Transverse colon (tissue), 4 donors: ENCODE results near the gene PDZD8. TPM values are rescaled to one million over a fixed set of nuclear protein-coding genes. Genes with fewer than 3 reads are reported as not detected.

Experiments used
- DNase-seq: peaks from one replicate; pipeline ENCODE4 v3.0.0-alpha.2; 2019
- H3K27ac ChIP-seq, 4 donors: fragments of 200-600 bp; sonication (generic); 2 replicates each; pipeline ENCODE4 v1.5.1; 2016 to 2018; ENCODE audit warnings: inconsistent platforms in 4 of 4
- H3K27me3 ChIP-seq: fragments of 200-600 bp; sonication (generic); 2 replicates; pipeline ENCODE4 v1.5.1; 2017; ENCODE audit warnings: inconsistent platforms
- H3K36me3 ChIP-seq, 4 donors: fragments of 200-600 bp; sonication (generic); 2 replicates each; pipeline ENCODE4 v1.5.1; 2017 to 2019; ENCODE audit warnings: inconsistent platforms in 4 of 4
- H3K4me1 ChIP-seq, 4 donors: fragments of 200-600 bp; sonication (generic); 2 replicates each; pipeline ENCODE4 v1.5.1; 2017 to 2020; ENCODE audit warnings: inconsistent platforms in 4 of 4
- H3K4me3 ChIP-seq, 4 donors: fragments of 200-600 bp; sonication (generic); 1 replicate in 1 of 4; 2 replicates in 3 of 4; pipeline versions ENCODE4 v1.5.1 to v1.6.1; 2017 to 2019; ENCODE audit warnings: inconsistent platforms in 4 of 4
- H3K9me3 ChIP-seq, 2 donors: fragments of 200-600 bp; sonication (generic); 2 replicates each; pipeline ENCODE4 v1.5.1; 2017 to 2019; ENCODE audit warnings: inconsistent platforms in 2 of 2
- EP300 ChIP-seq: sonication (generic); formaldehyde crosslinking; IDR thresholded peaks from one replicate; pipeline ENCODE4 v1.6.1; 2017; ENCODE audit warnings: antibody characterized with exemption, low read depth
- POLR2A ChIP-seq: fragments of 450-650 bp; IDR thresholded peaks from one replicate; pipeline ENCODE4 v1.6.1; 2016; ENCODE audit warnings: antibody characterized with exemption, mild to moderate bottlenecking, moderate library complexity
- POLR2AphosphoS5 ChIP-seq, 3 donors: sonication (generic); formaldehyde crosslinking; IDR thresholded peaks; one replicate each; pipeline ENCODE4 v1.6.1; 2016; ENCODE audit warnings: antibody characterized with exemption in 3 of 3
- WGBS, 2 donors: methylation state at CpG; one replicate each; pipeline ENCODE4 v1.1.5; 2018; ENCODE audit warnings: low coverage in 1 of 2; 5-methylcytosine and 5-hydroxymethylcytosine counted together
- in situ Hi-C, 4 donors: fragments of 200-750 bp; cut with MboI; loops; one replicate each; pipeline versions ENCODE4 v1.15.0 to v1.15.1; 2017; ENCODE audit warnings: low sequenced_read_pairs in 3 of 4, low pct_ligation_motif_present in 1 of 4, low pct_unique_long_range_greater_than_20kb in 1 of 4
- intact Hi-C: fragments of 100-400 bp; cut with DNase I; formaldehyde crosslinking; loops from one replicate; pipeline ENCODE4 v1.15.1; 2023; ENCODE audit warnings: low total_unique reads
- total RNA-seq, 4 donors: library from RNA; depleted of rRNA; stranded (reverse); fragments of >200 nt; gene quantifications; one replicate each; pipeline ENCODE4 v1.1.0, GENCODE V29; 2016
- TF ChIP-seq, protein P1 (sequence below), 5 experiments: fragments of 200-600 bp in 3 of 5; fragments of 450-650 bp in 2 of 5; sonication (generic) in 3 of 5; IDR thresholded peaks; 1 replicate in 2 of 5; 2 replicates in 3 of 5; pipeline ENCODE4 v1.5.1; 2016 to 2017; ENCODE audit warnings: antibody characterized with exemption in 5 of 5, inconsistent platforms in 3 of 5, mild to moderate bottlenecking in 2 of 5, moderate library complexity in 1 of 5

The PDZD8 gene
- total RNA-seq, 4 donors from 2014 or later, result 36.7 to 48.6 (median 40.9) TPM

DNA sequence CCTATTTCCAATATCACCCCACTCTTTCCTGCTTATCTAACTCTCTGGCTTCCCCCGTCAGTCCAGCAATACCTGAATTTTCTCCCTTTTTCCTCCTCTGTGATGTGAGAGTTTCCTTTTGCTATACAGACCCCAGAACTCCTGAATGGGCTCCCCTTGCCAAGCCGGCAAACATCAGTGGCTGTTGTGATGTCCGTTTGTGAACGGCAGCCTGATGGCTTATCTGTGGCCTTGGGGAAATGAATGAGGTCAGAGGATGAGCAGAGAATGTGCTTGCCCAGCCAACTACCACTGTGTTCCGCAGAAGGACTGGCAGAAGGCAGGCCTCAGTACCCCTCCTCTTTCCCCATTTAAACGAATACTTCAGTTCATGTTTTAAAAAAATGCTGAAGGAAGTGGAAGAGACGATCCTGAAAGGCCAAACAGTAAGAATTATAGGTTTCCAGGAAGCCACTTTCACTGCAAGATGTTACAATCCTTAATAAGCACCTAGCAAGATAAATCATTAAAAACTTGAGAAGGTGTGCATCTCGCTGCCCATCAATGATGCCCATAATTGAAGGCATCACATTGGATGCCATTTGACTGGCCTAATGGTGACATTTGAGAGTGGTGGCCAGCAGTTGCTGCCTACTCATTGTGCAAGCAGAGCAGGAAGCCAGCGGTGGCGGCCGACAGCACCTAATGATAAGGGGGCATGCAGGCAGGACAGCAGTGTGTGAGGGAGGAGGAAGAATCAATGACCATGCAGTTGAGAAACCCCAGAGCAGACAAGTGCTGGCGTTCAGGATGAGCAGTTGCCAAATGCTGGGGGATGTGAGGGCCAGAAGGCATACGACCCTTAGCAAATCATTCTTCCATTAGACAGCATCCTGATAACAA, 102.8 kb downstream of the PDZD8 start:
- TF ChIP-seq POLR2AphosphoS5 (IDR thresholded peaks at IDR 0.05) (no peak), POLR2A (no peak), EP300 (no peak)
- TF ChIP-seq, protein P1, sequence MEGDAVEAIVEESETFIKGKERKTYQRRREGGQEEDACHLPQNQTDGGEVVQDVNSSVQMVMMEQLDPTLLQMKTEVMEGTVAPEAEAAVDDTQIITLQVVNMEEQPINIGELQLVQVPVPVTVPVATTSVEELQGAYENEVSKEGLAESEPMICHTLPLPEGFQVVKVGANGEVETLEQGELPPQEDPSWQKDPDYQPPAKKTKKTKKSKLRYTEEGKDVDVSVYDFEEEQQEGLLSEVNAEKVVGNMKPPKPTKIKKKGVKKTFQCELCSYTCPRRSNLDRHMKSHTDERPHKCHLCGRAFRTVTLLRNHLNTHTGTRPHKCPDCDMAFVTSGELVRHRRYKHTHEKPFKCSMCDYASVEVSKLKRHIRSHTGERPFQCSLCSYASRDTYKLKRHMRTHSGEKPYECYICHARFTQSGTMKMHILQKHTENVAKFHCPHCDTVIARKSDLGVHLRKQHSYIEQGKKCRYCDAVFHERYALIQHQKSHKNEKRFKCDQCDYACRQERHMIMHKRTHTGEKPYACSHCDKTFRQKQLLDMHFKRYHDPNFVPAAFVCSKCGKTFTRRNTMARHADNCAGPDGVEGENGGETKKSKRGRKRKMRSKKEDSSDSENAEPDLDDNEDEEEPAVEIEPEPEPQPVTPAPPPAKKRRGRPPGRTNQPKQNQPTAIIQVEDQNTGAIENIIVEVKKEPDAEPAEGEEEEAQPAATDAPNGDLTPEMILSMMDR (IDR thresholded peaks at IDR 0.05), result no peak
- no peak for DNase-seq
- Histone ChIP-seq H3K27ac (no peak overlapping the region), H3K4me3 (no peak overlapping the region), H3K27me3 (no peaks in the 10 kb centered on the region), H3K9me3 (no peaks in the 10 kb centered on the region), H3K36me3 (no peaks in the 10 kb centered on the region), H3K4me1 (no peaks in the 10 kb centered on the region)
- 64 to 81% methylated on average over 3 to 13 of the region's 13 CpGs for WGBS, 2 donors
- in situ Hi-C loops, result no loop called here
- intact Hi-C loops, result no loop called here

DNA sequence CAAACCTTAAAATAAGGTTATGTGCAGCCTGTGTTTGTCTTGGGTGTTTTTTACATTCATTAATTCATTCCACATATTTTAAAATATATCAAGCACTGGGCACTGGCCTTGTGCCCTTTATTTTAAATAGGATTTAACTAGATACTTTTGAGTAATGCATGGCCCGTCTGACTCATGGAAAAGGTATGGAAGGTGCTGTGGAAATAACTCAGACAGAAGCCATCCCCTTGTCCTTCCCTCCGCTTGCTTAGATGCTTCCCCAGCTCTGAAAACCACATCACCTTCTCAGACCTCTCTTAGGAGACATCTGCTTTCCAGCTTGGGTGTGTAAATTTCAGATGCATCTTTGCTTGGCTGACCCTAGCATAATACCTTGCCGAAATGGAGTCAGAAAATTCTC, 103.8 kb downstream of the PDZD8 start:
- TF ChIP-seq EP300 (no peak), POLR2A (no peak), POLR2AphosphoS5 (IDR thresholded peaks at IDR 0.05) (no peak)
- TF ChIP-seq, protein P1 (IDR thresholded peaks at IDR 0.05), result no peak
- WGBS, 2 donors, result 83 to 91% methylated on average over 2 to 3 of the region's 3 CpGs
- Histone ChIP-seq H3K4me3 (no peak overlapping the region), H3K36me3 (no peaks in the 10 kb centered on the region), H3K27me3 (no peaks in the 10 kb centered on the region), H3K4me1 (no peaks in the 10 kb centered on the region), H3K27ac (no peak overlapping the region), H3K9me3 (no peaks in the 10 kb centered on the region)
- no peak for DNase-seq
- intact Hi-C loops, result no loop called here
- in situ Hi-C loops, result no loop called here

DNA sequence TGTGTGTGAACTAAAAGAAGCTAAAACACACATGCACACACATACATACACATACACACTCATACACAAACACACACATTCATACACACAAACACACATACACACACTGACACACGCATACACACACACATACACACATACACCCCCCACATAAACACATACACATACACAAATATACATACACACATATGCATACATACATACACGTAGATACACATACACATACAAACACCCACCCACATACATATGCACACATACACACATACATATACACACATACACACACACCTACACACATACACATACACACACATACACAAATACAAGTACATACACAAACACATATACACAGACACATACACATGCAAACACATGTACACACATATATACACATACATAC, 106.3 kb downstream of the PDZD8 start:
- Histone ChIP-seq H3K4me1 (no peaks in the 10 kb centered on the region), H3K27me3 (no peaks in the 10 kb centered on the region), H3K4me3 (no peak overlapping the region), H3K9me3 (no peaks in the 10 kb centered on the region), H3K27ac (no peak overlapping the region), H3K36me3 (no peaks in the 10 kb centered on the region)
- WGBS, 2 donors, result 83 to 91% methylated on average over 1 to 2 of the region's 2 CpGs
- in situ Hi-C loops (no loop called here), intact Hi-C loops (no loop called here)
- TF ChIP-seq POLR2A (no peak), POLR2AphosphoS5 (IDR thresholded peaks at IDR 0.05) (no peak), EP300 (no peak)
- TF ChIP-seq, protein P1 (IDR thresholded peaks at IDR 0.05), result no peak
- no peak for DNase-seq

DNA sequence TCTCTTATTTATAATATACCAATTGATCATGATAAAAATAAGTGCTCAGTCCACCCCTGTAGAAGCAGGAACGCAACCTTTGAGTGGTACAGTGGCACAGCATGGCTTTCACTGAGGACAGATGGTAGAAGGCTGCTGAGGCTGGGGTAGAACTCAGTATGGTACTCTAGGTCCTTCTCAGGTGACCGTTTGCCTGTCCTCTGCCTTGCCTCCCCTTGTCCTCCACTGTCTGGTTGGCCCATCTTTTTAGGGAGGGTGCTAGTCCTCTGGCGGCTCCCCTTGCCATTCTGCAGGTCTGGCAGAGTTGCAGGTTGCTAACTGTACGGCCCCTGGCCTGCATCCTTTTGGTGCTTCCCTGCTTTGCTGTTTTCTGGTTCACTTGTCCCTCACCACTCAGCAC, 107.0 kb downstream of the PDZD8 start:
- 89% methylated on average over 3 to 4 of the region's 4 CpGs for WGBS, 2 donors
- Histone ChIP-seq H3K27me3 (no peaks in the 10 kb centered on the region), H3K4me1 (no peaks in the 10 kb centered on the region), H3K36me3 (no peaks in the 10 kb centered on the region), H3K9me3 (no peaks in the 10 kb centered on the region), H3K27ac (no peak overlapping the region), H3K4me3 (no peak overlapping the region)
- no peak for DNase-seq
- in situ Hi-C loops (no loop called here), intact Hi-C loops (no loop called here)
- TF ChIP-seq POLR2AphosphoS5 (IDR thresholded peaks at IDR 0.05) (no peak), EP300 (no peak), POLR2A (no peak)
- TF ChIP-seq, protein P1 (IDR thresholded peaks at IDR 0.05), result no peak
